CD14-positive monocyte (primary cell): ENCODE data around the gene KCNJ8. TPM values are rescaled to one million over a fixed set of nuclear protein-coding genes. Genes with fewer than 3 reads are reported as not detected.

Experiments used
- DNase-seq, 3 donors: peaks; one replicate each; pipeline ENCODE4 v3.0.0-alpha.2; 2011 to 2022
- H2AFZ ChIP-seq: 2 replicates; pipeline ENCODE4 v1.6.0; 2012; ENCODE audit warnings: mild to moderate bottlenecking, low read depth, low read length, inconsistent platforms; ENCODE audit not compliant: insufficient read depth, poor library complexity, severe bottlenecking
- H3K27ac ChIP-seq, 2 donors: 1 replicate in 1 of 2; 2 replicates in 1 of 2; pipeline ENCODE4 v1.5.1; 2012 to 2013; ENCODE audit warnings: low read length in 2 of 2, control low read depth in 1 of 2, inconsistent platforms in 1 of 2, low read depth in 1 of 2, mild to moderate bottlenecking in 1 of 2
- H3K27me3 ChIP-seq, 2 donors: one replicate each; pipeline versions ENCODE4 v1.6.0 to v1.6.1; 2011 to 2013; ENCODE audit warnings: low read length in 2 of 2; ENCODE audit not compliant: control insufficient read depth in 2 of 2, insufficient read depth in 2 of 2
- H3K36me3 ChIP-seq, 2 donors: replicated peaks in 1 of 2; 1 replicate in 1 of 2; 2 replicates in 1 of 2; pipeline versions ENCODE4 v1.5.1 to v1.6.1; 2012 to 2013; ENCODE audit warnings: low read length in 2 of 2, control low read depth in 1 of 2, inconsistent platforms in 1 of 2, mild to moderate bottlenecking in 1 of 2; ENCODE audit not compliant: insufficient read depth in 2 of 2, control insufficient read depth in 1 of 2
- H3K4me1 ChIP-seq, 2 donors: 1 replicate in 1 of 2; 2 replicates in 1 of 2; pipeline versions ENCODE4 v1.5.1 to v1.6.1; 2012 to 2013; ENCODE audit warnings: low read length in 2 of 2, control low read depth in 1 of 2, inconsistent platforms in 1 of 2, mild to moderate bottlenecking in 1 of 2, moderate library complexity in 1 of 2; ENCODE audit not compliant: insufficient read depth in 2 of 2, control insufficient read depth in 1 of 2
- H3K4me2 ChIP-seq: replicated peaks from 2 replicates; pipeline ENCODE3; 2012; ENCODE audit warnings: low read length, moderate library complexity, mild to moderate bottlenecking; ENCODE audit not compliant: poor library complexity, severe bottlenecking; ENCODE audit errors: extremely low read depth
- H3K4me3 ChIP-seq, 3 experiments: fragments of 200-600 bp in 1 of 3; sonication (generic) in 1 of 3; replicated peaks in 1 of 3; 1 replicate in 2 of 3; 2 replicates in 1 of 3; pipeline ENCODE4 v1.5.1; 2011 to 2013; ENCODE audit warnings: low read length in 3 of 3, mild to moderate bottlenecking in 3 of 3, control low read depth in 2 of 3, low read depth in 2 of 3, inconsistent platforms in 1 of 3, moderate library complexity in 1 of 3
- H3K79me2 ChIP-seq: 2 replicates; pipeline ENCODE4 v1.6.0; 2012; ENCODE audit warnings: mild to moderate bottlenecking, control low read depth, inconsistent platforms, low read length, moderate library complexity; ENCODE audit not compliant: insufficient read depth
- H3K9ac ChIP-seq: 2 replicates; pipeline ENCODE4 v1.6.0; 2017; ENCODE audit warnings: low read length, mild to moderate bottlenecking; ENCODE audit not compliant: insufficient read depth, poor library complexity, severe bottlenecking
- H3K9me3 ChIP-seq, 2 donors: replicated peaks in 1 of 2; 1 replicate in 1 of 2; 2 replicates in 1 of 2; pipeline versions ENCODE4 v1.5.1 to v1.6.1; 2012 to 2013; ENCODE audit warnings: low read length in 2 of 2, control low read depth in 1 of 2; ENCODE audit not compliant: control insufficient read depth in 1 of 2, insufficient read depth in 1 of 2
- H4K20me1 ChIP-seq: 2 replicates; pipeline ENCODE4 v1.6.0; 2012; ENCODE audit warnings: mild to moderate bottlenecking, low read length, control low read depth, moderate library complexity; ENCODE audit not compliant: insufficient read depth
- H3K27ac Mint-ChIP-seq, 7 donors: one replicate each; pipeline ENCODE4 v1.8.0; 2020; ENCODE audit warnings: mild to moderate bottlenecking in 7 of 7, mixed read lengths in 7 of 7, moderate library complexity in 6 of 7, inconsistent platforms in 2 of 7
- H3K27me3 Mint-ChIP-seq, 3 donors: one replicate each; pipeline ENCODE4 v1.8.0; 2021 to 2022; ENCODE audit warnings: low read depth in 3 of 3, mild to moderate bottlenecking in 3 of 3, mixed read lengths in 3 of 3, moderate library complexity in 3 of 3, inconsistent platforms in 1 of 3
- H3K36me3 Mint-ChIP-seq, 2 donors: one replicate each; pipeline ENCODE4 v1.8.0; 2020; ENCODE audit warnings: mixed read lengths in 2 of 2, inconsistent platforms in 1 of 2, mild to moderate bottlenecking in 1 of 2
- H3K4me1 Mint-ChIP-seq: one replicate; pipeline ENCODE4 v1.8.0; 2020; ENCODE audit warnings: mild to moderate bottlenecking, mixed read lengths
- H3K4me3 Mint-ChIP-seq, 2 donors: one replicate each; pipeline ENCODE4 v1.8.0; 2020; ENCODE audit warnings: mild to moderate bottlenecking in 2 of 2, mixed read lengths in 2 of 2, moderate library complexity in 1 of 2
- H3K9me3 Mint-ChIP-seq, 7 donors: one replicate each; pipeline ENCODE4 v1.8.0; 2020 to 2022; ENCODE audit warnings: mixed read lengths in 7 of 7, mild to moderate bottlenecking in 6 of 7, moderate library complexity in 6 of 7, inconsistent platforms in 2 of 7
- WGBS: methylation state at CpG from one replicate; pipeline ENCODE4 v1.1.5; 2013; ENCODE audit warnings: missing lambda C conversion rate; ENCODE audit not compliant: insufficient coverage; 5-methylcytosine and 5-hydroxymethylcytosine counted together
- intact Hi-C, 2 donors: fragments of 100-400 bp; cut with micrococcal nuclease; formaldehyde crosslinking; loops; one replicate each; pipeline versions ENCODE4 v1.15.0 to v1.15.1; 2023
- polyA plus RNA-seq, 3 donors: library from polyadenylated mRNA; depleted of rRNA in 1 of 3; unstranded in 2 of 3; stranded (reverse) in 1 of 3; fragments of 300-500 nt in 2 of 3; fragments of >200 nt in 1 of 3; fragmentation: Illumina TruSeq in 2 of 3; gene quantifications; 1 replicate in 2 of 3; 2 replicates in 1 of 3; pipeline ENCODE4 v1.2.3, GENCODE V29; 2012 to 2021
- TF ChIP-seq, protein P1 (sequence below): fragments of 200-600 bp; IDR thresholded peaks from one replicate; pipeline ENCODE4 v1.8.0; 2022; ENCODE audit warnings: antibody characterized with exemption, mild to moderate bottlenecking

KCNJ8 gene
- polyA plus RNA-seq, 3 donors, result not detected

- Mint-ChIP-seq H3K4me1 (no peaks in the 10 kb centered on the region), H3K27ac (no peak overlapping the region), H3K27me3 (no peaks in the 10 kb centered on the region), H3K36me3 (no peaks in the 10 kb centered on the region), H3K9me3 (no peaks in the 10 kb centered on the region), H3K4me3 (no peak overlapping the region)
- no peaks in the 10 kb centered on the region for H3K9me3 ChIP-seq
- no peak overlapping the region for H2AFZ ChIP-seq
- H3K4me3 ChIP-seq, result no peak overlapping the region
- WGBS, result 100% methylated on average over 1 of the region's 4 CpGs
- no peaks in the 10 kb centered on the region for H3K27me3 ChIP-seq
- no peaks in the 10 kb centered on the region for H4K20me1 ChIP-seq
- H3K9ac ChIP-seq, result no peak overlapping the region
- no peaks in the 10 kb centered on the region for H3K4me1 ChIP-seq
- intact Hi-C loops, result no loop called here
- H3K79me2 ChIP-seq, result no peaks in the 10 kb centered on the region
- no peak for DNase-seq
- H3K36me3 ChIP-seq, result no peaks in the 10 kb centered on the region
- no peak overlapping the region for H3K4me2 ChIP-seq
- H3K27ac ChIP-seq, result no peak overlapping the region
- TF ChIP-seq, protein P1, sequence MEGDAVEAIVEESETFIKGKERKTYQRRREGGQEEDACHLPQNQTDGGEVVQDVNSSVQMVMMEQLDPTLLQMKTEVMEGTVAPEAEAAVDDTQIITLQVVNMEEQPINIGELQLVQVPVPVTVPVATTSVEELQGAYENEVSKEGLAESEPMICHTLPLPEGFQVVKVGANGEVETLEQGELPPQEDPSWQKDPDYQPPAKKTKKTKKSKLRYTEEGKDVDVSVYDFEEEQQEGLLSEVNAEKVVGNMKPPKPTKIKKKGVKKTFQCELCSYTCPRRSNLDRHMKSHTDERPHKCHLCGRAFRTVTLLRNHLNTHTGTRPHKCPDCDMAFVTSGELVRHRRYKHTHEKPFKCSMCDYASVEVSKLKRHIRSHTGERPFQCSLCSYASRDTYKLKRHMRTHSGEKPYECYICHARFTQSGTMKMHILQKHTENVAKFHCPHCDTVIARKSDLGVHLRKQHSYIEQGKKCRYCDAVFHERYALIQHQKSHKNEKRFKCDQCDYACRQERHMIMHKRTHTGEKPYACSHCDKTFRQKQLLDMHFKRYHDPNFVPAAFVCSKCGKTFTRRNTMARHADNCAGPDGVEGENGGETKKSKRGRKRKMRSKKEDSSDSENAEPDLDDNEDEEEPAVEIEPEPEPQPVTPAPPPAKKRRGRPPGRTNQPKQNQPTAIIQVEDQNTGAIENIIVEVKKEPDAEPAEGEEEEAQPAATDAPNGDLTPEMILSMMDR, result no peak
Measured at GRCh38 chr12:21801522-21802288, 27.2 kb upstream of the KCNJ8 start.

DNA sequence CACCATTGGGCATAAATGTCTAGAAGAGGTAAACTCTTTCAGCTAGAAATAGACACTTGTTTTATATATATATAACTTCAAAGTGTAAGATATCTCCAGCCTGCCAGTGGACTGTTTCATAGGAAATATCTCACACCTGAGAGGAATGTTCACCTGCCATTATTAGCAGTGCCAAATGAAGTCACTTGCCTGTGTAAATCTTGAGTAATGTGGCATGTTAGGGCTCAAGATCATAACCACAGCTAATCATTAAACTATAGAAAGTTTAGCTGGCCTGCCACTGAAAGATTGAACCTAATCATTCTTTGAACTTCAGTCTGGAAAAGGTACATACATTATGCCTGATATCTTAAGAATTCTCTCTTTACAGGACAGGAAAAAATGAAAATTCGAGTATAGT lies 25.5 kb upstream of the KCNJ8 start:
- WGBS, result no CpG with 5 or more reads among the region's 1 CpG
- Mint-ChIP-seq H3K27ac (no peak overlapping the region), H3K9me3 (peaks cover 0 to 4% (median 4%) of the 10 kb centered on the region in 7 donors), H3K4me3 (no peak overlapping the region), H3K27me3 (no peaks in the 10 kb centered on the region), H3K36me3 (no peaks in the 10 kb centered on the region), H3K4me1 (no peaks in the 10 kb centered on the region)
- Histone ChIP-seq H3K79me2 (no peaks in the 10 kb centered on the region), H3K27me3 (no peaks in the 10 kb centered on the region), H3K4me2 (no peak overlapping the region), H4K20me1 (no peaks in the 10 kb centered on the region), H3K36me3 (no peaks in the 10 kb centered on the region), H2AFZ (no peak overlapping the region), H3K27ac (no peak overlapping the region), H3K4me3 (no peak overlapping the region), H3K9ac (no peak overlapping the region), H3K9me3 (peaks cover 0 to 3% of the 10 kb centered on the region in 2 donors), H3K4me1 (no peaks in the 10 kb centered on the region)
- TF ChIP-seq, protein P1, result no peak
- no peak for DNase-seq
- intact Hi-C loops, result no loop called here
